DMS53 treated with DMSO at 0.1 percent for 48 hours (cell line): ENCODE data around the gene KLHL12.

ENCODE experiments used
- DNase-seq: peaks from one replicate; lab custom pipeline; 2025; ENCODE audit not compliant: unreplicated experiment; lab: John Stamatoyannopoulos, UW

KLHL12 gene

GRCh38 chr1:202844259-202844658, 82.8 kb downstream of the KLHL12 start:
- DNase-seq: no peak

- no peak for DNase-seq
These were observed 84.0 kb downstream of the KLHL12 start for GRCh38 chr1:202843081-202843480.
